Mammary microvascular endothelial cell (primary cell): ENCODE measurements around the gene DGKQ. TPM values are rescaled to one million over a fixed set of nuclear protein-coding genes. Genes with fewer than 3 reads are reported as not detected.

Experiments
- total RNA-seq: library from RNA; depleted of rRNA; stranded (reverse); fragments of >200 nt; gene quantifications from 2 replicates; pipeline ENCODE4 v1.2.3, GENCODE V29; 2015

The DGKQ gene
- 12.4 and 16.3 TPM in 2 replicates for total RNA-seq

DNA sequence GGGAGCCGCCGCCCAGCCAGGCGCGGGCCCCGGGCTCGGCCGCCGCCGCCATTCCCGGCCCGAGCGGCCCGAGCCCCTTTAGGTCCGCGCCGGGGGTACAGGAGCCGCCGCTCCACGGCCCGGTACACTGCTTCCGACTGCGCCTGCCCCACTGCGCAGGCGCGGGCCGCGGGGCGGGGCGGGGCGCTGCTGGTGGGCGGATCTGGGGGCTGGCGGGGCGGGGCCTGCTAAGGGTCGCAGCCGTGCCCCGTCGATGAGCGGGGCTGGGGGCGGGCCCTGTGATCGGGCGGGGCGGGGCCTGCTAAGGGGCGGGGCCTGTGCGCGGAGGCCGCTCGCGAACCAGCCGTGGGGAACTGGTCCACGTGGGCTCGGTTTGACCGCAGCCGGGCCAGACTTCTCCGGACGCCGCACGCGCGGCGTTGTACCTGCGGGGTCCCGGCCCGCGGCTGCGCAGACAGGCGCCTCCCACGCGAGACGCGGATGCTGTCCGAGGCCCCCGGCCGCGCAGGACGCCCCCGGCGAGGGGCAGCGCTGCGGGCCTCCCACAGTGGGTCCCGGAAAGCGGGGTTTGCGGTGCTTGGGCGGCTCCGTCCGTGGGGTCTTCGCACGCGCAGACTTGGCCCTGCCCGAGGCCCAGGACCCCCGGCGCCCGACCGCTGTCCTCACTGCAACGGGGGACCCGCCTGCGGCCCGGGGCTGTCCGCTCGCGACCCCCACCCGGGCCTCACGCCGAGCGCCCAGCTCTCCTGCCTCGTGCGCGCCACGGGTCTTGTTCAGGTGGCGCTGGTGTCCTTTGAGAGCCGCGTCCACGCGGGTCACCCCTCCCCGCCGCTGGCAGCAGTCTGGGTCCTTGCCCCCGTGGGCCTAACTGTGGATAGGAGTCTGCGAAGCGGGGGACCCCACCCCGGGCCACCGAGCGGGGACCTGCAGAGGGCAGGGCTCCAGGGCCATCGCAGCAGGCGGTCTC is at the start of gene DGKQ:
DGKQ (minus strand) TSS at position 139 of the 967 bp plus-strand sequence; CDS start at position 52, 87 bp downstream.

GRCh38 chr4:1011022-1011665 is 37.8 kb upstream of the DGKQ start, which contains the start of gene FGFRL1:
FGFRL1 (plus strand) TSS chr4:1011626; CDS start chr4:1012486, 860 bp downstream.

DNA sequence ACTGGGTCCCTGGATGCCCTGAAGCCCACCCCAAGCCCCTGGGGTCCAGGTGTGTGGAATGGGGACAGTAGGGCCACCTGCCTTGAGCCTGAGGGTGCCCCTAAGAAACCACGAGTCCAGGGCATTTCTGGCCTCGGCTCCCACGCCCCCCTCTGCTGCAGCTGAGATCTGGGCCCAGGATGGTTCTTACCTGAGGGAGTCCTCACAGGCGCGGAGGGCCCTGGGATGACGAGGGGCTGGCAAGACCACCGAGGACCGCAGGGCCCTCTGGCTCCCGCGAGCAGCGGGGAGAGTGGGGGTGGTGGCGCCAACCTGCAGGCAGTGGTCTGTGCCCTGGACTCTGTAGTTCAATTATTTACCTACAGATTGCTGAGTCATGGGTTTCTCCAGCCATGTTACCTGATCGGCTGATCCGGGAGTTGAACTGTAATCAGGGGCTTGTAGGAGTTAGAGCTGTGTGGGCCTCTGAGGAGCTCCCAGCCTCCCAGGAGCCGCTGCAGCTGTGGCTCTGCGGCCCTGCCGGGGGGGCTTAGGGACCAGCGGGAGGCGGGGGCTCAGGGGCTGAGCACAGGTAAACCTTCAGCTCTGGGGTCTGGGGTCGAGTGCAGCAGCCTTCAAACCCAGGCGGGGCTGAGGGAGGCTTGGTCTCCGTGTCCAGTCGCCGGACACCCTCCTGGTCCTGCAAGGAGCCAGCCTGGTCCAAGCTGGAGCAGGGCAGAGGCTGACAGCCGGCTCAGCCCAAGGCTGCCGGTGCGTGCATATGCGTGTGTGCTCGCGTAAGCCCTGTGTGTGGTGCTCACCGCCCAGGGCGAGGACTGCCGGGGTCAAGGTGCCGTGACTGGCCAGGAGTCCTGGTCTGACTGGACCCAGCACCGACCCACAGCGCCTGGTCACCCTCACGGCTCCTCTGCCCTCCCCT is 20.0 kb upstream of the DGKQ start, which contains the start of gene SLC26A1:
SLC26A1 (minus strand) TSS at position 294 of the 919 bp plus-strand sequence. CDS start 1,701 bp downstream, outside the sequence.

DNA sequence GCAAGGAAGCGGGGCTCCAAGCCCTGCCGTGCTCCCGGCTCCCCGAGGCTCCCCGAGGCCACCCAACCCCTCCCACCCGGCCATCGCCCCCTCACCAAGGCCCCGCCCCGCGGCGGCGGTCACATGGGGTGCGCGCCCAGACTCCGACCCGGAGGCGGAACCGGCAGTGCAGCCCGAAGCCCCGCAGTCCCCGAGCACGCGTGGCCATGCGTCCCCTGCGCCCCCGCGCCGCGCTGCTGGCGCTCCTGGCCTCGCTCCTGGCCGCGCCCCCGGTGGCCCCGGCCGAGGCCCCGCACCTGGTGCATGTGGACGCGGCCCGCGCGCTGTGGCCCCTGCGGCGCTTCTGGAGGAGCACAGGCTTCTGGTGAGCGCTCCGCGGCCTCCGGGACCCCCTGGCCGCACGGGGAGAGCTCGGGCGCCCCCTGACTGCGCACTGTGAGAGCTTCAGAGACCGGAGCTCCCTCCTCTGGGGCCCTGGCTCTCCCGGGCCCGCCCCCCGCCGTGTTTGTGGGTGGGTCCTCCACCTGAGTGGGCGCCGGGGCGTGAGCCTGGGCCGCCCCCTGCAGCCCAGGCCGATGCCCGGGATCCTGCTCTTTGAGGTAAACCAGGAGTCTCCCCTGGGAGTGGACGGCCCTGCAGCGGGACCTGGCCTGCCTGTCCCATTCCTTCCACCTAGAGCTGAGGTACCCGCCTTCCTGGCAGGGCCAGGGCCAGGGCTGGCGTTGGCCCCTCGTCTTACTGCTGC is 13.7 kb upstream of the DGKQ start, which contains the start of gene IDUA:
IDUA (plus strand) TSS at position 166 of the 745 bp plus-strand sequence; CDS start at position 207, 41 bp downstream.

DNA sequence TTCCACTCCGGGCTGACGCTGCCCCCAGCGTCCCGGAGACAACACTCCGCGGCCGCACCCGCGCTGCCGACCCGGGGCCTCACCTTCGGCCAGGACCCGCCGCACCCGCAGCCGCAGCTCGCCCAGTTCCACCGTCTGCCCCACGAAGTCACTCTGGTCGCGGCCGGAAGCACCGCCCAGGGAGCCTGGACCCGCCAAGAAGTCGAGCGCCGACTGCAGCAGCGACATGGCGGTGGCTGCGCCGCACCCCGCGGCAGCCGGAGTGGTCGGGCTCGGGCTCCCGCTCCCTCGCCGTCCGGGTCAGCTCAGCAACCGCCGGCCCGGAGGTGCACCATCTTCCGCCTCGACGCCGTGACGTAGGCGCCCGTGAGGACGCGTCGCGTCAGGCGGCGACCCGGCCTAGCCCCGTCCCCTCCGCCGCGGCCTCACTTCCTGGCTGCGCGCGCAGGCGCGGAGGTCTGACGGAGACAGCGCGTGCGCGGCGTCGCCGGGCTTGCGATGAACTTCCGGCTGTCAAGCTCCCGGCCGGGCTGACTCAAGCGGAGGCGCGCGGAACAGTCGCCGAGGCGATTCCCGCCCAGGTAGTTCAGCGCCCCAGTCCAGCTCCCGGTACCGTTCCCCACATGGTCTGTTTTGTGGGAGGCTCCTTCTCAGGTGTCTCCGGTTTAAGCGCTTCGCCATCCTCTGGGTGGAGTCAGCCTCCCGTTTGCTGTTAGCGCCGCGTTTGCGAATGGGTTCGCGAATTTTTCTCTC is 41.2 kb downstream of the DGKQ start, which contains the start of the genes GAK and TMEM175:
GAK (minus strand) TSS at position 357 of the 753 bp plus-strand sequence; CDS start at position 228, 129 bp downstream.
TMEM175 (plus strand) TSS at position 501 of the 753 bp plus-strand sequence. CDS start 15,280 bp downstream, outside the sequence.

Other genes with a start within 250 kb of the DGKQ start
- 0.20 TPM in 2 replicates for gene CPLX1, start 147.4 kb downstream of the DGKQ start, total RNA-seq
- 146 and 159 TPM in 2 replicates for gene GAK, start 41.3 kb downstream of the DGKQ start, total RNA-seq
- gene TMEM175, start 41.1 kb downstream of the DGKQ start, total RNA-seq = 12.8 and 16.7 TPM in 2 replicates
- gene IDUA, start 13.5 kb upstream of the DGKQ start, total RNA-seq = 2.4 and 4.1 TPM in 2 replicates
- 0.33 TPM in 1 of 2 replicates, not detected in the other for gene SLC26A1, start 19.8 kb upstream of the DGKQ start, total RNA-seq
- 12.3 and 13.1 TPM in 2 replicates for gene FGFRL1, start 38.1 kb upstream of the DGKQ start, total RNA-seq
- gene RNF212, start 140.0 kb upstream of the DGKQ start, total RNA-seq = 0.20 TPM in 1 of 2 replicates, not detected in the other
- gene SPON2, start 199.0 kb upstream of the DGKQ start, total RNA-seq = 0.94 and 1.5 TPM in 2 replicates